Neural progenitor cell (in vitro differentiated cells): Measurements from ENCODE around the gene U2AF2. TPM values are rescaled to one million over a fixed set of nuclear protein-coding genes. Genes with fewer than 3 reads are reported as not detected.
A peak's percentile ranks its signal among the peaks of the same experiment; 100 is the strongest.

Experiments used
- DNase-seq: peaks from one replicate; pipeline ENCODE4 v3.0.0-alpha.2; 2016; ENCODE audit warnings: low spot score
- H2AFZ ChIP-seq: fragments of 200-600 bp; sonication (generic); replicated peaks from 2 replicates; pipeline ENCODE4 v1.6.1; 2016; ENCODE audit warnings: antibody characterized with exemption
- H3F3A ChIP-seq: fragments of 200-600 bp; sonication (generic); 2 replicates; pipeline ENCODE4 v1.6.1; 2016; ENCODE audit warnings: antibody characterized with exemption, low read depth
- H3K27ac ChIP-seq: fragments of 200-600 bp; sonication (generic); 2 replicates; pipeline ENCODE4 v1.5.1; 2016; ENCODE audit warnings: mild to moderate bottlenecking
- H3K27me3 ChIP-seq: fragments of 200-600 bp; sonication (generic); 2 replicates; pipeline ENCODE4 v1.6.1; 2016; ENCODE audit warnings: mild to moderate bottlenecking, moderate library complexity
- H3K36me3 ChIP-seq: fragments of 200-600 bp; sonication (generic); 2 replicates; pipeline ENCODE4 v1.5.1; 2016
- H3K4me1 ChIP-seq: fragments of 200-600 bp; sonication (generic); 2 replicates; pipeline ENCODE4 v1.6.1; 2016; ENCODE audit warnings: mixed run types
- H3K4me2 ChIP-seq: fragments of 200-600 bp; sonication (generic); 2 replicates; pipeline ENCODE4 v1.6.1; 2016
- H3K4me3 ChIP-seq: fragments of 200-600 bp; sonication (generic); 2 replicates; pipeline ENCODE4 v1.5.1; 2016
- H3K79me2 ChIP-seq: fragments of 200-600 bp; sonication (generic); 2 replicates; pipeline ENCODE4 v1.6.1; 2016; ENCODE audit warnings: low read depth
- H3K9ac ChIP-seq: fragments of 200-600 bp; sonication (generic); 2 replicates; pipeline ENCODE4 v1.6.1; 2016
- H3K9me3 ChIP-seq: fragments of 200-600 bp; sonication (generic); 2 replicates; pipeline ENCODE4 v1.5.1; 2016; ENCODE audit warnings: low read depth
- H4K20me1 ChIP-seq: fragments of 200-600 bp; sonication (generic); 2 replicates; pipeline ENCODE4 v1.6.1; 2016; ENCODE audit warnings: low read depth
- H3K27ac Mint-ChIP-seq: 3 replicates; pipeline ENCODE4 v1.8.0; 2021; ENCODE audit warnings: mixed read lengths
- H3K27me3 Mint-ChIP-seq: 2 replicates; pipeline ENCODE4 v1.8.0; 2022; ENCODE audit warnings: low read depth, mild to moderate bottlenecking, inconsistent platforms, moderate library complexity, mixed read lengths; ENCODE audit not compliant: insufficient read depth
- H3K36me3 Mint-ChIP-seq: 3 replicates; pipeline ENCODE4 v1.8.0; 2021; ENCODE audit warnings: mixed read lengths
- H3K4me1 Mint-ChIP-seq: 3 replicates; pipeline ENCODE4 v1.8.0; 2021; ENCODE audit warnings: mixed read lengths
- H3K4me3 Mint-ChIP-seq: 3 replicates; pipeline ENCODE4 v1.8.0; 2021; ENCODE audit warnings: mild to moderate bottlenecking, moderate library complexity, mixed read lengths
- H3K9me3 Mint-ChIP-seq: 3 replicates; pipeline ENCODE4 v1.8.0; 2020; ENCODE audit warnings: mixed read lengths
- CTCF ChIP-seq: fragments of 200-600 bp; sonication (generic); IDR thresholded peaks from 2 replicates; pipeline ENCODE4 v1.5.1; 2017; ENCODE audit warnings: antibody characterized with exemption, mild to moderate bottlenecking
- EZH2 ChIP-seq: fragments of 200-600 bp; sonication (generic); IDR thresholded peaks from 2 replicates; pipeline ENCODE4 v1.6.1; 2017; ENCODE audit warnings: antibody characterized with exemption, mild to moderate bottlenecking, moderate library complexity
- EZH2phosphoT487 ChIP-seq: fragments of 200-600 bp; sonication (generic); IDR thresholded peaks from 2 replicates; pipeline ENCODE4 v1.6.1; 2017; ENCODE audit warnings: antibody characterized with exemption
- total RNA-seq: library from RNA; depleted of rRNA; stranded (reverse); fragments of >200 nt; gene quantifications from 2 replicates; pipeline ENCODE4 v1.2.3, GENCODE V29; 2015; ENCODE audit warnings: low replicate concordance

The U2AF2 gene
- total RNA-seq, 1 donor from 2014 or later: 124 TPM

GRCh38 chr19:55673889-55674288 is 19.1 kb downstream of the U2AF2 start:
- peak overlapping the region; percentile 20 for H3K27ac ChIP-seq
- peaks cover 19% of the 10 kb centered on the region for H3K4me1 ChIP-seq
- Mint-ChIP-seq H3K27ac (peak overlapping the region; percentile 29), H3K36me3 (peaks cover 18% of the 10 kb centered on the region), H3K9me3 (no peaks in the 10 kb centered on the region), H3K4me1 (peaks cover 36% of the 10 kb centered on the region), H3K27me3 (peaks cover 14% of the 10 kb centered on the region), H3K4me3 (peak overlapping the region; percentile 81)
- no peak overlapping the region for H3K4me3 ChIP-seq
- no peak for DNase-seq
- peak overlapping the region; percentile 87 for H3K4me2 ChIP-seq
- H3K79me2 ChIP-seq: peaks cover 83% of the 10 kb centered on the region
- no peaks in the 10 kb centered on the region for H3K9me3 ChIP-seq
- H4K20me1 ChIP-seq: peaks cover 75% of the 10 kb centered on the region
- peaks cover 46% of the 10 kb centered on the region for H3F3A ChIP-seq
- H3K27me3 ChIP-seq: no peaks in the 10 kb centered on the region
- H2AFZ ChIP-seq: no peak overlapping the region
- no peak overlapping the region for H3K9ac ChIP-seq
- TF ChIP-seq CTCF (no peak), EZH2 (no peak), EZH2phosphoT487 (no peak)
- no peaks in the 10 kb centered on the region for H3K36me3 ChIP-seq

- no peaks in the 10 kb centered on the region for H3K36me3 ChIP-seq
- H3K4me2 ChIP-seq: peak overlapping the region; percentile 87
- peaks cover 19% of the 10 kb centered on the region for H3K4me1 ChIP-seq
- peaks cover 46% of the 10 kb centered on the region for H3F3A ChIP-seq
- peak overlapping the region; percentile 56 for H3K27ac ChIP-seq
- H3K27me3 Mint-ChIP-seq: peaks cover 12% of the 10 kb centered on the region
- peaks cover 70% of the 10 kb centered on the region for H4K20me1 ChIP-seq
- H3K9me3 ChIP-seq: no peaks in the 10 kb centered on the region
- no peak overlapping the region for H3K9ac ChIP-seq
- peak overlapping the region; percentile 70 for H3K4me3 ChIP-seq
- no peaks in the 10 kb centered on the region for H3K9me3 Mint-ChIP-seq
- peaks cover 18% of the 10 kb centered on the region for H3K36me3 Mint-ChIP-seq
- peak overlapping the region; percentile 85 for H3K4me3 Mint-ChIP-seq
- H3K79me2 ChIP-seq: peaks cover 87% of the 10 kb centered on the region
- H3K4me1 Mint-ChIP-seq: peaks cover 36% of the 10 kb centered on the region
- no peak for TF ChIP-seq EZH2phosphoT487
- TF ChIP-seq EZH2: no peak
- no peak for TF ChIP-seq CTCF
- H2AFZ ChIP-seq: no peak overlapping the region
- peak; percentile 31 for DNase-seq
- H3K27ac Mint-ChIP-seq: peak overlapping the region; percentile 85
- no peaks in the 10 kb centered on the region for H3K27me3 ChIP-seq
Measured at GRCh38 chr19:55674459-55674840, 19.6 kb downstream of the U2AF2 start.

GRCh38 chr19:55674841-55675660 is 20.2 kb downstream of the U2AF2 start, which contains the start of gene EPN1:
Gene EPN1 (plus strand): TSS chr19:55675226. CDS start chr19:55678628, 3,402 bp downstream.
- DNase-seq: peak; percentile 100
- peak within 1 kb of the TSS; percentile 98 for H3K4me3 Mint-ChIP-seq
- peak within 1 kb of the TSS; percentile 87 for H3K4me2 ChIP-seq
- H3K9me3 Mint-ChIP-seq: no peaks in the 10 kb centered on the region
- H3K27ac ChIP-seq: peak within 1 kb of the TSS; percentile 56
- H3K36me3 ChIP-seq: no peaks in the 10 kb centered on the region
- peak within 1 kb of the TSS; percentile 70 for H3K4me3 ChIP-seq
- peaks cover 12% of the 10 kb centered on the region for H3K27me3 Mint-ChIP-seq
- peak within 1 kb of the TSS; percentile 84 for H3K9ac ChIP-seq
- peaks cover 36% of the 10 kb centered on the region for H3K4me1 Mint-ChIP-seq
- peaks cover 19% of the 10 kb centered on the region for H3K4me1 ChIP-seq
- peaks cover 65% of the 10 kb centered on the region for H4K20me1 ChIP-seq
- H3K79me2 ChIP-seq: peaks cover 84% of the 10 kb centered on the region
- peak within 1 kb of the TSS; percentile 85 for H3K27ac Mint-ChIP-seq
- H3K27me3 ChIP-seq: no peaks in the 10 kb centered on the region
- H3F3A ChIP-seq: peaks cover 41% of the 10 kb centered on the region
- H3K9me3 ChIP-seq: no peaks in the 10 kb centered on the region
- TF ChIP-seq CTCF (no peak), EZH2phosphoT487 (no peak), EZH2 (no peak)
- peaks cover 21% of the 10 kb centered on the region for H3K36me3 Mint-ChIP-seq
- H2AFZ ChIP-seq: peak within 1 kb of the TSS; percentile 23
